Measurements from ENCODE around the gene ATF7. TPM values are rescaled to one million over a fixed set of nuclear protein-coding genes. Genes with fewer than 3 reads are reported as not detected.

Gene ATF7
- total and polyA plus RNA-seq, 9 of the 15 experiments (the other 6 are each of a cell fraction or from before 2014, with no cell fraction given): 10.6 to 30.4 (median 20.7) TPM

- CTCF ChIA-PET (ENCODE audit: low intra/inter-chr PET ratio): no interaction called here
- TF ChIP-seq KHSRP (IDR thresholded peaks at IDR 0.05): no peak
- TF ChIP-seq SMARCE1 (IDR thresholded peaks at IDR 0.05): no peak
- TF ChIP-seq MAFF (IDR thresholded peaks at IDR 0.05; ENCODE audit: low read length): no peak
- TF ChIP-seq, protein P1, sequence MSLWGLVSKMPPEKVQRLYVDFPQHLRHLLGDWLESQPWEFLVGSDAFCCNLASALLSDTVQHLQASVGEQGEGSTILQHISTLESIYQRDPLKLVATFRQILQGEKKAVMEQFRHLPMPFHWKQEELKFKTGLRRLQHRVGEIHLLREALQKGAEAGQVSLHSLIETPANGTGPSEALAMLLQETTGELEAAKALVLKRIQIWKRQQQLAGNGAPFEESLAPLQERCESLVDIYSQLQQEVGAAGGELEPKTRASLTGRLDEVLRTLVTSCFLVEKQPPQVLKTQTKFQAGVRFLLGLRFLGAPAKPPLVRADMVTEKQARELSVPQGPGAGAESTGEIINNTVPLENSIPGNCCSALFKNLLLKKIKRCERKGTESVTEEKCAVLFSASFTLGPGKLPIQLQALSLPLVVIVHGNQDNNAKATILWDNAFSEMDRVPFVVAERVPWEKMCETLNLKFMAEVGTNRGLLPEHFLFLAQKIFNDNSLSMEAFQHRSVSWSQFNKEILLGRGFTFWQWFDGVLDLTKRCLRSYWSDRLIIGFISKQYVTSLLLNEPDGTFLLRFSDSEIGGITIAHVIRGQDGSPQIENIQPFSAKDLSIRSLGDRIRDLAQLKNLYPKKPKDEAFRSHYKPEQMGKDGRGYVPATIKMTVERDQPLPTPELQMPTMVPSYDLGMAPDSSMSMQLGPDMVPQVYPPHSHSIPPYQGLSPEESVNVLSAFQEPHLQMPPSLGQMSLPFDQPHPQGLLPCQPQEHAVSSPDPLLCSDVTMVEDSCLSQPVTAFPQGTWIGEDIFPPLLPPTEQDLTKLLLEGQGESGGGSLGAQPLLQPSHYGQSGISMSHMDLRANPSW (CRISPR knock-in tag; IDR thresholded peaks at IDR 0.05): no peak
- no peak for TF ChIP-seq STAG1 (CRISPR knock-in tag; IDR thresholded peaks at IDR 0.05; ENCODE audit: borderline replicate concordance)
- no peak for TF ChIP-seq FOXK1 (CRISPR knock-in tag; IDR thresholded peaks at IDR 0.05; ENCODE audit: borderline replicate concordance)
- TF ChIP-seq SIN3A (IDR thresholded peaks at IDR 0.05; ENCODE audit: borderline replicate concordance in 2 of 2, control insufficient read depth in 1 of 2, low read depth in 2 of 2, low read length in 2 of 2): no peak
- TF ChIP-seq NONO (IDR thresholded peaks at IDR 0.05; ENCODE audit: low read depth in 2 of 2, low read length in 1 of 2): no peak
- TF ChIP-seq ZBTB8A (IDR thresholded peaks at IDR 0.05; ENCODE audit: partially characterized antibody): no peak
- no peak for TF ChIP-seq ZNF232 (CRISPR knock-in tag; IDR thresholded peaks at IDR 0.05)
- POLR2A ChIA-PET: interaction anchor here (1.1 kb wide), 1 partner anchor 30 kb away, joined by 3 read pairs; no protein-coding TSS in a partner anchor
- intact Hi-C loops (cut with micrococcal nuclease): no loop called here
- Histone ChIP-seq H3K4me3 (no peak overlapping the region), H3K27ac (ENCODE audit: extremely low read depth, low read depth, low read length) (no peak overlapping the region), H3K9me3 (replicated peaks; ENCODE audit: control insufficient read depth, insufficient read depth, low read depth, low read length) (no peaks in the 10 kb centered on the region), H3K36me3 (ENCODE audit: control insufficient read depth, insufficient read depth, low read length) (no peaks in the 10 kb centered on the region), H3K4me2 (ENCODE audit: insufficient read depth, low read length) (no peak overlapping the region), H3K4me1 (replicated peaks in 1 of 2; ENCODE audit: control insufficient read depth in 2 of 2, insufficient read depth in 2 of 2, low read length in 2 of 2) (no peaks in the 10 kb centered on the region; a peak in 1 of 5 replicates), H2AFZ (ENCODE audit: low read depth, low read length) (no peak overlapping the region), H3K27me3 (ENCODE audit: control insufficient read depth in 2 of 2, insufficient read depth in 2 of 2, low read length in 2 of 2) (no peaks in the 10 kb centered on the region), H3K9me1 (ENCODE audit: control insufficient read depth, insufficient read depth, low read length) (no peaks in the 10 kb centered on the region), H4K20me1 (replicated peaks; ENCODE audit: control insufficient read depth, insufficient read depth, low read length) (no peaks in the 10 kb centered on the region), H3K9ac (ENCODE audit: insufficient read depth in 1 of 2, low read depth in 2 of 2, low read length in 2 of 2) (no peak overlapping the region), H3K79me2 (ENCODE audit: control insufficient read depth, insufficient read depth, low read length) (no peaks in the 10 kb centered on the region; the same call in 2 of the 3 replicates)
- FAIRE-seq: peak; percentile 55
- no peak for DNase-seq (ENCODE audit: extremely low read depth in 1 of 4, low spot score in 3 of 4)
- no TSS peak for BruUV-seq (replicated peaks)
- in situ Hi-C loops (cut with MboI): no loop called here
- WGBS (ENCODE audit: insufficient coverage, low coverage, missing lambda C conversion rate): 41% methylated on average over 2 of the region's 2 CpGs
- ATAC-seq: no peak
Measured at GRCh38 chr12:53585448-53586125, 40.6 kb downstream of the ATF7 start.

Measured in K562 (cell line).